PC-3 (cell line): ENCODE results near the gene KLHDC9. TPM values are rescaled to one million over a fixed set of nuclear protein-coding genes. Genes with fewer than 3 reads are reported as not detected.
"Not testable (repeated sequence)": the region's sequence is repeated elsewhere in the genome, so short reads cannot be mapped to it uniquely, and the experiment has no call there.

ENCODE experiments used
- ATAC-seq: fragments of 200-7000 bp; cut with Tn5 transposase; 2 replicates; pipeline ENCODE4 v1.9.1; 2020; ENCODE audit warnings: mild to moderate bottlenecking, moderate library complexity
- BruUV-seq: library from RNA; stranded (reverse); fragments of 400-500 nt; replicated peaks from 2 replicates; lab custom pipeline; 2021; lab: Mats Ljungman, UMichigan
- CTCF ChIA-PET: fragments of 300-600 bp; sonication (Branson Sonifier 250); formaldehyde crosslinking; loops from one replicate; lab custom pipeline; 2022; ENCODE audit warnings: antibody characterized with exemption; lab: Charles Lee
- POLR2A ChIA-PET: fragments of 300-600 bp; sonication (Branson Sonifier 250); formaldehyde crosslinking; loops from one replicate; lab custom pipeline; 2022; ENCODE audit warnings: antibody characterized with exemption; ENCODE audit not compliant: unreplicated experiment; lab: Charles Lee
- DNase-seq: peaks from one replicate; pipeline ENCODE4 v3.0.0-alpha.2; 2015
- H2AFZ ChIP-seq: fragments of 300-600 bp; sonication (generic); 2 replicates; pipeline ENCODE4 v1.6.0; 2016; ENCODE audit warnings: antibody characterized with exemption, low read length
- H3F3A ChIP-seq: fragments of 300-600 bp; sonication (generic); one replicate; pipeline ENCODE4 v1.6.0; 2017; ENCODE audit warnings: antibody characterized with exemption, low read length, control low read depth, mild to moderate bottlenecking; ENCODE audit not compliant: unreplicated experiment
- H3K27ac ChIP-seq: fragments of 300-600 bp; sonication (generic); 2 replicates; pipeline ENCODE4 v1.5.1; 2016; ENCODE audit warnings: mild to moderate bottlenecking, low read length
- H3K27me3 ChIP-seq: fragments of 300-600 bp; sonication (generic); 2 replicates; pipeline ENCODE4 v1.6.1; 2016; ENCODE audit warnings: low read length, mixed read lengths
- H3K36me3 ChIP-seq: fragments of 300-600 bp; sonication (generic); 2 replicates; pipeline ENCODE4 v1.6.1; 2016; ENCODE audit warnings: low read depth, mixed run types, low read length, mixed read lengths
- H3K4me1 ChIP-seq: fragments of 300-600 bp; sonication (generic); 2 replicates; pipeline ENCODE4 v1.5.1; 2016; ENCODE audit warnings: low read length; ENCODE audit not compliant: insufficient read depth
- H3K4me2 ChIP-seq: fragments of 300-600 bp; sonication (generic); 2 replicates; pipeline ENCODE4 v1.6.0; 2016; ENCODE audit warnings: low read length
- H3K4me3 ChIP-seq: fragments of 300-600 bp; sonication (generic); 2 replicates; pipeline ENCODE4 v1.5.1; 2016; ENCODE audit warnings: mild to moderate bottlenecking, low read length, mixed read lengths
- H3K79me2 ChIP-seq: fragments of 300-600 bp; sonication (generic); 2 replicates; pipeline ENCODE4 v1.6.1; 2017; ENCODE audit warnings: low read length, mixed read lengths
- H3K9ac ChIP-seq: fragments of 300-600 bp; sonication (generic); 2 replicates; pipeline ENCODE4 v1.6.0; 2016; ENCODE audit warnings: mild to moderate bottlenecking, low read length
- H3K9me2 ChIP-seq: fragments of 300-600 bp; sonication (generic); replicated peaks from 2 replicates; pipeline ENCODE4 v1.6.1; 2016; ENCODE audit warnings: mixed run types, low read length, mixed read lengths
- H3K9me3 ChIP-seq: fragments of 300-600 bp; sonication (generic); 2 replicates; pipeline ENCODE4 v1.6.1; 2016; ENCODE audit warnings: low read length, mixed read lengths
- H4K20me1 ChIP-seq: fragments of 300-600 bp; sonication (generic); 2 replicates; pipeline ENCODE4 v1.6.1; 2016; ENCODE audit warnings: low read length, mixed read lengths
- EZH2 ChIP-seq: fragments of 300-600 bp; sonication (generic); IDR thresholded peaks from one replicate; pipeline ENCODE4 v1.6.1; 2017; ENCODE audit warnings: antibody characterized with exemption, mild to moderate bottlenecking, low read length; ENCODE audit not compliant: unreplicated experiment
- EZH2phosphoT487 ChIP-seq: fragments of 300-600 bp; sonication (generic); IDR thresholded peaks from 2 replicates; pipeline ENCODE4 v1.6.1; 2018; ENCODE audit warnings: mild to moderate bottlenecking, antibody characterized with exemption, low read length, borderline replicate concordance
- intact Hi-C: fragments of 100-400 bp; cut with micrococcal nuclease; formaldehyde crosslinking; loops from 2 replicates; pipeline ENCODE4 v1.9.0; 2023
- total RNA-seq: library from RNA; depleted of rRNA; stranded (reverse); fragments of >200 nt; gene quantifications from 2 replicates; pipeline ENCODE4 v1.2.3, GENCODE V29; 2014
- TF ChIP-seq, protein P1 (sequence below): fragments of 300-600 bp; sonication (generic); conservative IDR thresholded peaks from 2 replicates; pipeline ENCODE4 v1.5.1; 2017; ENCODE audit warnings: antibody characterized with exemption, low read depth, mild to moderate bottlenecking, low read length

Gene KLHDC9
- total RNA-seq, 1 experiment from 2014 or later, result 3.2 TPM

DNA sequence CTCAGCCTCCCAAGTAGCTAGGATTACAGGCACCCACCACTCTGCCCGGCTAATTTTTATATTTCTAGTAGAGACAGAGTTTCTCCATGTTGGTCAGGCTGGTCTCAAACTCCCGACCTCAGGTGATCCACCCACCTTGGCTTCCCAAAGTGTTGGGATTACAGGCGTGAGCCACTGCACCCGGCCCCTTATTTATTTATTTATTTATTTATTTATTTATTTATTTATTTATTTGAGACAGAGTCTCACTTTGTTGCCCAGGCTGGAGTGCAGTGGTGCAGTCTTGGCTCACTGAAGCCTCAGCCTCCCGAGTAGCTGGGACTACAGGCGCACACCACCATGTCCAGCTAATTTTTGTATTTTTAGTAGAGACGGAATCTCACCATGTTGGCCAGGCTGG lies 32.5 kb upstream of the KLHDC9 start:
- H2AFZ ChIP-seq, intact Hi-C loops, H3K4me3 ChIP-seq, DNase-seq, H3K4me2 ChIP-seq, H3K9ac ChIP-seq, H3K79me2 ChIP-seq, H3K36me3 ChIP-seq, H3K9me2 ChIP-seq, H3F3A ChIP-seq, CTCF ChIA-PET, H3K9me3 ChIP-seq, H4K20me1 ChIP-seq, H3K27me3 ChIP-seq, BruUV-seq, H3K4me1 ChIP-seq, H3K27ac ChIP-seq, ATAC-seq, POLR2A ChIA-PET: not testable (repeated sequence)

DNA sequence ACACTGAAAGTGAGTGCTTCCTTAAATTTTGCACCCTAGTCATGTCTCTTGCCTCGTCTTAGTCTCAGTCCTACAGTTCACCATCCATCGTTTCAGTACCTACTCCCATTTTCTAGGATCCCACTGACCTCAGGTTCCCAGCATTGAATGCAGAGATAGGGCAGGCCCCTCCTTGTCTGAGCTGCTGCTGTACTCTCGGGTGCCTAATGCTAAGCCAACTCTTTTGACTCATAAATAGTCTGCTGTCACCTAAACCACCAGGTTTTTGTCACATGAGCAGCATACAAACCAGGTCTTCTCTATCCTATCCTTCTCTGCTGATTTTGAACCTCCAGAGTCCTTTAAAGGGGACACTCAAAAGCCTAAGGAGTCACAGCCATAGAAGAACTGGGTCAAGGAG lies 31.5 kb upstream of the KLHDC9 start:
- no peak for DNase-seq
- H3K4me1 ChIP-seq, result no peaks in the 10 kb centered on the region
- ChIA-PET POLR2A (no interaction called here), CTCF (no interaction called here)
- H3K9ac ChIP-seq, result no peak overlapping the region
- H2AFZ ChIP-seq, result no peak overlapping the region
- no peaks in the 10 kb centered on the region for H3K9me3 ChIP-seq
- no peaks in the 10 kb centered on the region for H3K79me2 ChIP-seq
- no peaks in the 10 kb centered on the region for H3K36me3 ChIP-seq
- H3F3A ChIP-seq, result no peaks in the 10 kb centered on the region
- no peak for ATAC-seq
- intact Hi-C loops, result no loop called here
- H3K4me2 ChIP-seq, result no peak overlapping the region
- H4K20me1 ChIP-seq, result no peaks in the 10 kb centered on the region
- BruUV-seq, result no TSS peak
- no peak overlapping the region for H3K4me3 ChIP-seq
- H3K27me3 ChIP-seq, result no peaks in the 10 kb centered on the region
- no peaks in the 10 kb centered on the region for H3K9me2 ChIP-seq
- H3K27ac ChIP-seq, result no peak overlapping the region
- TF ChIP-seq, protein P1, sequence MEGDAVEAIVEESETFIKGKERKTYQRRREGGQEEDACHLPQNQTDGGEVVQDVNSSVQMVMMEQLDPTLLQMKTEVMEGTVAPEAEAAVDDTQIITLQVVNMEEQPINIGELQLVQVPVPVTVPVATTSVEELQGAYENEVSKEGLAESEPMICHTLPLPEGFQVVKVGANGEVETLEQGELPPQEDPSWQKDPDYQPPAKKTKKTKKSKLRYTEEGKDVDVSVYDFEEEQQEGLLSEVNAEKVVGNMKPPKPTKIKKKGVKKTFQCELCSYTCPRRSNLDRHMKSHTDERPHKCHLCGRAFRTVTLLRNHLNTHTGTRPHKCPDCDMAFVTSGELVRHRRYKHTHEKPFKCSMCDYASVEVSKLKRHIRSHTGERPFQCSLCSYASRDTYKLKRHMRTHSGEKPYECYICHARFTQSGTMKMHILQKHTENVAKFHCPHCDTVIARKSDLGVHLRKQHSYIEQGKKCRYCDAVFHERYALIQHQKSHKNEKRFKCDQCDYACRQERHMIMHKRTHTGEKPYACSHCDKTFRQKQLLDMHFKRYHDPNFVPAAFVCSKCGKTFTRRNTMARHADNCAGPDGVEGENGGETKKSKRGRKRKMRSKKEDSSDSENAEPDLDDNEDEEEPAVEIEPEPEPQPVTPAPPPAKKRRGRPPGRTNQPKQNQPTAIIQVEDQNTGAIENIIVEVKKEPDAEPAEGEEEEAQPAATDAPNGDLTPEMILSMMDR, result no peak
- no peak for TF ChIP-seq EZH2phosphoT487
- TF ChIP-seq EZH2, result no peak

DNA sequence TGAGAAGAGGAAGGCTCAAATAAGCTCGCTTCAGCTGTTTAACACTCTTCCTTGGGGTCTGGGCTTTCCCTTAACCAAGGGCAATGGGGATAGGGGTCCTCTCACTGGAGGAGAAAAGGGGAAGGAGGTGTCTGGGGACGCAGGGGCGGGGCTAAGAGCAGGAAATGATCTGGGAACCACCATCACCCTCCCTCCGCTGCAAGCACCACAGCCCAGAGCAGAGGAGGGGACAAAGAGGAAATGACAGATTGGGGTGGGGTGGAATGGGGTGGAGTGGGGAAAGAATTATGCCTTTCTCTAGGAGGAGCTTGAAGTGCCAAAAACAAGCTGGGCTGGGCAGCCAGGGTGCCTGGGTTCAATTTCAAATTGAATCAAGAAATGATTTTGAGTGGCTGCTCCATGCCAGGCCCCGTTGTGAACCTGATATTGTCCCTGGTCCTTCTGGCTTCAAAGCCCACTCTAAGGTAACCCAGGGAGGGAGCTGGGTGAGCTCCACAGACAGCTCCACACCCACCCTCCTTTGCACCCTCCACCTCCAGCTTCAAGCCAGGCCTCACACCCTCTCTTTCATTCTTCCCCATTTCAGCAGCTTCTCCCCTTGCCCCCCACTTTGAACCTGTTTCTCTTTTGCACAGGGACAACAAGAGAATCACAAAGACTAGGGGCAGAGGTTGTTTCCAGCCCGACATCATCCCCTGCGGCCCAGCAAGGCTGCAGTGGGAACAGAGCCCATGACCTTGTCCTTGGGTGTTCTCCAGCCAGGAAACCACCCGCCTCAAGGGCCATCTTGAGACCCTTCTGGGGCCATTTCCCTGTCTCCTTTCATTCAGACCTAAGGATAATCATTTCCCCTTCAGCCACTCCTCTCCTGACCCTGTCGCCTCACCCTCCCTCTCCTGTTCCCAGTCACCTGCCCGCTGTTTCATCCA lies 29.6 kb upstream of the KLHDC9 start:
- Histone ChIP-seq H3K36me3 (no peaks in the 10 kb centered on the region), H3K27ac (no peak overlapping the region), H3K4me2 (no peak overlapping the region), H3K4me1 (no peaks in the 10 kb centered on the region), H3K9me3 (no peaks in the 10 kb centered on the region), H3K79me2 (no peaks in the 10 kb centered on the region), H3K27me3 (no peaks in the 10 kb centered on the region), H3K9me2 (no peaks in the 10 kb centered on the region), H4K20me1 (no peaks in the 10 kb centered on the region), H3K4me3 (no peak overlapping the region), H3F3A (no peaks in the 10 kb centered on the region), H2AFZ (no peak overlapping the region), H3K9ac (no peak overlapping the region)
- ChIA-PET POLR2A (no interaction called here), CTCF (no interaction called here)
- ATAC-seq (peak; percentile 41), DNase-seq (no peak)
- TF ChIP-seq EZH2, result no peak
- TF ChIP-seq, protein P1, result no peak
- TF ChIP-seq EZH2phosphoT487, result no peak
- intact Hi-C loops, result no loop called here
- no TSS peak for BruUV-seq
